HEK293T (cell line): ENCODE results near the gene NEUROG2.

Experiments
- BHLHE40 ChIP-seq: fragments of 450-650 bp; IDR thresholded peaks from 2 replicates; pipeline ENCODE4 v1.6.1; 2016; ENCODE audit warnings: mild to moderate bottlenecking, moderate library complexity, borderline replicate concordance
- FOXK2 ChIP-seq: fragments of 450-650 bp; IDR thresholded peaks from 2 replicates; pipeline ENCODE4 v1.6.1; 2016; ENCODE audit warnings: mild to moderate bottlenecking
- SP1 ChIP-seq: fragments of 450-650 bp; IDR thresholded peaks from 2 replicates; pipeline ENCODE4 v1.6.1; 2017
- SUZ12 ChIP-seq: fragments of 450-650 bp; IDR thresholded peaks from 2 replicates; pipeline ENCODE4 v1.6.1; 2016; ENCODE audit warnings: mild to moderate bottlenecking
- TARDBP ChIP-seq: fragments of 450-650 bp; IDR thresholded peaks from 2 replicates; pipeline ENCODE4 v1.6.1; 2016
- ZNF384 ChIP-seq: fragments of 450-650 bp; IDR thresholded peaks from 2 replicates; pipeline ENCODE4 v1.6.1; 2016
- TF ChIP-seq, protein P1 (sequence below): fragments of 450-650 bp; IDR thresholded peaks from 2 replicates; pipeline ENCODE4 v1.6.1; 2016

- TF ChIP-seq TARDBP (no peak), FOXK2 (no peak), SUZ12 (no peak), SP1 (no peak), ZNF384 (no peak), BHLHE40 (no peak)
- TF ChIP-seq, protein P1, sequence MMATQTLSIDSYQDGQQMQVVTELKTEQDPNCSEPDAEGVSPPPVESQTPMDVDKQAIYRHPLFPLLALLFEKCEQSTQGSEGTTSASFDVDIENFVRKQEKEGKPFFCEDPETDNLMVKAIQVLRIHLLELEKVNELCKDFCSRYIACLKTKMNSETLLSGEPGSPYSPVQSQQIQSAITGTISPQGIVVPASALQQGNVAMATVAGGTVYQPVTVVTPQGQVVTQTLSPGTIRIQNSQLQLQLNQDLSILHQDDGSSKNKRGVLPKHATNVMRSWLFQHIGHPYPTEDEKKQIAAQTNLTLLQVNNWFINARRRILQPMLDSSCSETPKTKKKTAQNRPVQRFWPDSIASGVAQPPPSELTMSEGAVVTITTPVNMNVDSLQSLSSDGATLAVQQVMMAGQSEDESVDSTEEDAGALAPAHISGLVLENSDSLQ, result no peak
These were observed 23.7 kb downstream of the NEUROG2 start for GRCh38 chr4:112492321-112492720.
